Right lobe of liver (tissue), 6 donors: Measurements from ENCODE around the gene KRTAP5-2. TPM values are rescaled to one million over a fixed set of nuclear protein-coding genes. Genes with fewer than 3 reads are reported as not detected.

Source experiments
- ATAC-seq, 4 donors: fragments of 200-7000 bp; cut with Tn5 transposase; one replicate each; pipeline ENCODE4 v1.9.1; 2020; ENCODE audit warnings: mild to moderate bottlenecking in 4 of 4, moderate library complexity in 4 of 4
- DNase-seq, 3 donors: peaks; one replicate each; pipeline ENCODE4 v3.0.0-alpha.2; 2020
- H3K27ac ChIP-seq, 3 donors: fragments of 200-600 bp; one replicate each; pipeline ENCODE4 v1.8.0; 2022
- H3K27me3 ChIP-seq, 2 donors: fragments of 200-600 bp; one replicate each; pipeline ENCODE4 v1.8.0; 2022
- H3K36me3 ChIP-seq, 4 donors: fragments of 200-600 bp; sonication (generic) in 1 of 4; one replicate each; pipeline versions ENCODE4 v1.5.1 to v1.8.0; 2017 to 2022; ENCODE audit warnings: control low read depth in 1 of 4
- H3K4me1 ChIP-seq, 4 donors: fragments of 200-600 bp; sonication (generic) in 1 of 4; one replicate each; pipeline versions ENCODE4 v1.5.1 to v1.8.0; 2017 to 2022; ENCODE audit warnings: control low read depth in 1 of 4
- H3K4me3 ChIP-seq, 3 donors: fragments of 200-600 bp; one replicate each; pipeline ENCODE4 v1.8.0; 2022
- H3K9me3 ChIP-seq, 4 donors: fragments of 200-600 bp; sonication (generic) in 1 of 4; one replicate each; pipeline versions ENCODE4 v1.5.1 to v1.8.0; 2017 to 2022; ENCODE audit warnings: control low read depth in 1 of 4
- POLR2A ChIP-seq: fragments of 450-650 bp; IDR thresholded peaks from one replicate; pipeline ENCODE4 v1.6.1; 2017; ENCODE audit warnings: antibody characterized with exemption, mild to moderate bottlenecking
- WGBS: methylation state at CpG from one replicate; pipeline ENCODE4 v1.1.6; 2018; ENCODE audit warnings: low coverage, low lambda C conversion rate; ENCODE audit not compliant: insufficient coverage; ENCODE audit errors: missing lambda C conversion rate; 5-methylcytosine and 5-hydroxymethylcytosine counted together
- intact Hi-C, 2 donors: fragments of 100-400 bp; cut with DNase I; formaldehyde crosslinking; loops; one replicate each; pipeline versions ENCODE4 v1.11.2 to v1.14.1; 2022
- total RNA-seq, 6 experiments: library from RNA; depleted of rRNA in 2 of 6; stranded (reverse); fragments of >200 nt in 2 of 6; fragmentation: NEBNext Ultra II Directional in 3 of 6; extraction: Animal tissue kit (Norgen Biotek cat#: 25700) in 3 of 6; gene quantifications; one replicate each; pipeline versions ENCODE4 v1.1.0 to v1.2.4, GENCODE V29; 2016 to 2023
- TF ChIP-seq, protein P1 (sequence below), 4 donors: fragments of 200-600 bp in 3 of 4; fragments of 450-650 bp in 1 of 4; IDR thresholded peaks; one replicate each; pipeline versions ENCODE4 v1.5.1 to v1.8.0; 2016 to 2022; ENCODE audit warnings: antibody characterized with exemption in 4 of 4, mild to moderate bottlenecking in 2 of 4
- donor health status: DM: no; HTN: yes; CAD: no.
- donor health status: DM: no; HTN: no; CAD: no.
- donor health status: DM: no; HTN: no; CAD: no.
- donor health status: DM: no; HTN: yes; CAD: no.
- donor health status: DM: no; HTN: yes; CAD: no.

Gene KRTAP5-2
- total RNA-seq, 6 experiments from 2014 or later = not detected

DNA sequence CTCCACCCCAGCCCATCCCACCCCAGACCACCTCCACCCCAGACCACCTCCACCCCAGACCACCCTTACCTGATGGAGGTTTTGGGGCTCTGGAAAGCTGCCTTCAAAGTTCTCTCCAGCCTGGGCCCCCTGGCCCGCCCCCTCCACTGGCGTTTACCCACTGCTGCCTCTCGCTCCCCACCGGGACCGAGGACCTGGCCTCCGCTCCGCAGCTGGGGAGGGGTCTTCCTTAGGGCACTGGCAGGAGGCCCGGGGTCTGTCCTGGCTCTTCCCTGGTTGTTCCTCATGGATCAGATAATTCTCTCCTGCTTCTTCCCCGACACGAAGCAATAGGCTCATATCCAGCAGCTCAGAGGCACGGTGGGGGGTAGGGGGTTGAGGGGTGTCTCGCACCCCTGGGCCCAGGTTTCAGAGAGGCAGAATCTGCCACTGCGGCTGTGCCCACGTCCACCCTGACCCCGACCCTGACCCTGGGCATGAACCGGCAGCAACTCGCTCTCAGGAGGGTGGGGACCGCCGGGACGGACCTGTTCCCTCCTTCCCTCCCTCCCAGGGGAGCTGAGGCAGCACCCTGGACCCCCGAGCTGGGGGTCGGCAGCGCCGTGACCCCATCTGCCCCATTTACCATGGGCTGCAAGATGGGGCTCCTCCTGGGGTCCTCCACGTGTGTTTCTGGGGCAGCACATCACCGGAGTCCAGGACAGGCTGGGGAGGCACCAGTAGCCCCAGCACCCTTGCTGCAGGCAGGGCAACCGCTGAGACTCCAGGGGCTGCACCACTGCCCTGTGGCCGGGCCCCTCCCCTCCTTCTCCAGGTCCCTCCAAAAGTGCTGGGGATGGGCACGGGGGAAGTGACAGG, 44.4 kb upstream of the KRTAP5-2 start:
- Histone ChIP-seq H3K36me3 (no peaks in the 10 kb centered on the region), H3K27me3 (no peaks in the 10 kb centered on the region), H3K27ac (no peak overlapping the region), H3K4me1 (no peaks in the 10 kb centered on the region), H3K9me3 (no peaks in the 10 kb centered on the region), H3K4me3 (no peak overlapping the region)
- WGBS = 72% methylated on average over 8 of the region's 29 CpGs
- no peak for DNase-seq
- no peak for ATAC-seq
- intact Hi-C loops = no loop called here
- TF ChIP-seq, protein P1, sequence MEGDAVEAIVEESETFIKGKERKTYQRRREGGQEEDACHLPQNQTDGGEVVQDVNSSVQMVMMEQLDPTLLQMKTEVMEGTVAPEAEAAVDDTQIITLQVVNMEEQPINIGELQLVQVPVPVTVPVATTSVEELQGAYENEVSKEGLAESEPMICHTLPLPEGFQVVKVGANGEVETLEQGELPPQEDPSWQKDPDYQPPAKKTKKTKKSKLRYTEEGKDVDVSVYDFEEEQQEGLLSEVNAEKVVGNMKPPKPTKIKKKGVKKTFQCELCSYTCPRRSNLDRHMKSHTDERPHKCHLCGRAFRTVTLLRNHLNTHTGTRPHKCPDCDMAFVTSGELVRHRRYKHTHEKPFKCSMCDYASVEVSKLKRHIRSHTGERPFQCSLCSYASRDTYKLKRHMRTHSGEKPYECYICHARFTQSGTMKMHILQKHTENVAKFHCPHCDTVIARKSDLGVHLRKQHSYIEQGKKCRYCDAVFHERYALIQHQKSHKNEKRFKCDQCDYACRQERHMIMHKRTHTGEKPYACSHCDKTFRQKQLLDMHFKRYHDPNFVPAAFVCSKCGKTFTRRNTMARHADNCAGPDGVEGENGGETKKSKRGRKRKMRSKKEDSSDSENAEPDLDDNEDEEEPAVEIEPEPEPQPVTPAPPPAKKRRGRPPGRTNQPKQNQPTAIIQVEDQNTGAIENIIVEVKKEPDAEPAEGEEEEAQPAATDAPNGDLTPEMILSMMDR (IDR thresholded peaks at IDR 0.05) = no peak
- no peak for TF ChIP-seq POLR2A

DNA sequence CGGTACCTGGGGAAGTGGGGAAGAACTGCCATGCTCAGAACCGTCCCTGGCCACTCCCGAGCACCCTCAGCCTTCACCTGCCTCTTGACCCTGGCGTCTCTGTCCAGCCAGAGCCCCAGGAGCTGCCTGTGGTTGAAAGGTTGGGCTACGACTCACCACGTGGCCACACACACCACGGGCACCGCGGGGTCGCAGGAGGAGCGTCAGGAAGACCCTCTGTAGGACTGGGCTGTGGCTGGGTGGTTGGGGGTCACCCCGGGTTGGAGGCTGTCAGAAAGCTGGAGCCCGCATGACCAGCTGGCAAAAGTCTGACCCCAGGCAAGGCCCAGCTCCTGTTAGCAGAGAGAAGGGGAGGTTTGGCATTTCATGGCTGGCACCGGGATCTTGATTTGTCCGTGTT, 43.0 kb upstream of the KRTAP5-2 start:
- Histone ChIP-seq H3K36me3 (no peaks in the 10 kb centered on the region), H3K4me3 (no peak overlapping the region), H3K27ac (no peak overlapping the region), H3K27me3 (no peaks in the 10 kb centered on the region), H3K4me1 (no peaks in the 10 kb centered on the region), H3K9me3 (no peaks in the 10 kb centered on the region)
- DNase-seq (peak in 1 of 3 donors; percentile 53), ATAC-seq (no peak)
- intact Hi-C loops = no loop called here
- no peak for TF ChIP-seq POLR2A
- TF ChIP-seq, protein P1 (IDR thresholded peaks at IDR 0.05) = no peak
- WGBS = no CpG with 5 or more reads among the region's 15 CpGs

DNA sequence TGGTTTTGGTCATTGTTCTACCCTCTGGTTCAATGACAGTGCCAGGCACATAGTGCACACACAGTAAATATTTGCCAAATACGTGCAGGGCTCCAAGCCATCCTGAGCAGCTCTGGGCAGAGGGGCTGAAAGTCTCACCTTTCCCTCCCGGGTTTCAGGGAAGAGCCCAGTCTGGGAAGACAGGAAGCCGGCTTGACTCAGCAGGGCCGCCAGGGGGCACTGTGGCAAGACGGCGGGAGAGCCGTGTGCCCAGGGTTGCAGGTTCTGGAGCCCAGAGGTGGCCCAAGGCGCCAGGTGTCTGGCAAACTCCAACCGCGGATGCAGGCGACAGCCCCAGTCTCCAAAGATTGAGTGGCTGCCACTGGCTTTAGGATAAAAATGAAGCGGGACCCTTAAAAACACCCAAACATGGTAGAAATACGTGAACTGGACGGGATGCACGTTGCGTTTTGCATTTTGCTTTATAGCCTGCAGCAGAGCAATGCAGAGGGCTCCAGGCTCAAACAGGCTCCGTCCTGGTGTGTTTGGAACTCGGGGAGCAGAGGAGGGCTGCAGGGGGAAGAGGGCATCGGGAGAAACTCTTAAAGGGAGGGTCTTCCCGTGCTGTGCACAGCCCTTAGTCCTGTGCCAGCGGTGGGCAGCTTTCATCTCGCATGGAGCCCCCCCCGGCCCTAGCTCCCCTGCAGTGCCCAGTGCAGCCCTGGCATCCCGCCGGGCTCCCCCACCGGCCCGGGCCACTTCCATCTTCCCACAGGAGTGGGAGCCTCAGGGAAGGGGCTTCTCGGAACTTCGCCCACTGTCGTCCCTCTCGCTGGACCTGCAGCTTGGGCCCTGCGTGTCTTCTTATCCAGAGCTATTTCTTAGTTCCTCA, 42.2 kb upstream of the KRTAP5-2 start:
- TF ChIP-seq POLR2A = no peak
- TF ChIP-seq, protein P1 (IDR thresholded peaks at IDR 0.05) = peak; percentile 66 to 93 (median 88)
- intact Hi-C loops = no loop called here
- peak; percentile 55 to 68 (median 61) for DNase-seq
- peak; percentile 84 to 92 (median 90) for ATAC-seq
- no peak overlapping the region for H3K27ac ChIP-seq
- no peaks in the 10 kb centered on the region for H3K36me3 ChIP-seq
- 29% methylated on average over 14 of the region's 32 CpGs for WGBS
- H3K4me3 ChIP-seq = no peak overlapping the region
- no peaks in the 10 kb centered on the region for H3K27me3 ChIP-seq
- no peaks in the 10 kb centered on the region for H3K9me3 ChIP-seq
- no peaks in the 10 kb centered on the region for H3K4me1 ChIP-seq

DNA sequence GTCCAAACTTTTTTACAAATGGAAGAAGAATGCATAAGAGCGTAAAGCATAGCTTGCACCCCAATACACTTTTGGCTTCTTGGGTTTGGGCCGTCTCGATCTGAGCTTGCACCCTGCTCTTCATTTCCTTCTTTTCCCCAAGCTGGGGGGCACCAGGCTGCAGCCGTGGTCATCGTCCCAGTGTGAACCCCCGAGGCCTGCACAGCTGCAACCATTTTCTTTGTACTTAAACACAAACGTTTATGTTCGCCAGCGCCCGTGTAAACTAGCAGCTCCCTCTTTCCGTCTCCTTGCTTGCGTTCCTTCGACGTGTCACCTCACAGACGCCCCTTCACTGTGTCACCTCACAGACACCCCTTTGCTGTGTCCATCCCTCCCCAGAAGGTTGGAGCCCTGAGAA, 41.6 kb upstream of the KRTAP5-2 start:
- no peak for ATAC-seq
- 45% methylated on average over 15 of the region's 15 CpGs for WGBS
- intact Hi-C loops = loop anchor here in 1 of 2 donors (10.0 kb wide), 1 partner anchor 95 kb away; no protein-coding TSS in a partner anchor

More for the DNA sequence above, 41.6 kb upstream of the KRTAP5-2 start:
- H3K36me3 ChIP-seq = no peaks in the 10 kb centered on the region
- no peaks in the 10 kb centered on the region for H3K9me3 ChIP-seq
- H3K4me1 ChIP-seq = no peaks in the 10 kb centered on the region
- TF ChIP-seq, protein P1 (IDR thresholded peaks at IDR 0.05) = no peak
- TF ChIP-seq POLR2A = no peak
- H3K27me3 ChIP-seq = no peaks in the 10 kb centered on the region
- no peak for DNase-seq
- H3K27ac ChIP-seq = no peak overlapping the region
- no peak overlapping the region for H3K4me3 ChIP-seq
